GM23338 (cell line): ENCODE results near the gene MCCC1. TPM values are rescaled to one million over a fixed set of nuclear protein-coding genes. Genes with fewer than 3 reads are reported as not detected.

Source experiments
- ATAC-seq: fragments of 200-7000 bp; cut with Tn5 transposase; 3 replicates; pipeline ENCODE4 v1.9.1; 2020
- DNase-seq: peaks from one replicate; pipeline ENCODE4 v3.0.0-alpha.2; 2015; ENCODE audit warnings: low spot score
- H2AFZ ChIP-seq: fragments of 200-600 bp; sonication (generic); 2 replicates; pipeline ENCODE4 v1.8.0; 2016; ENCODE audit warnings: antibody characterized with exemption, mild to moderate bottlenecking, moderate library complexity
- H3F3A ChIP-seq: fragments of 200-600 bp; sonication (generic); replicated peaks from 2 replicates; pipeline ENCODE4 v1.8.0; 2017; ENCODE audit warnings: antibody characterized with exemption, mixed run types, low read depth
- H3K27ac ChIP-seq: fragments of 200-600 bp; sonication (generic); 2 replicates; pipeline ENCODE4 v1.6.1; 2016; ENCODE audit warnings: low read depth
- H3K27me3 ChIP-seq: fragments of 200-600 bp; sonication (generic); 2 replicates; pipeline ENCODE4 v1.8.0; 2016; ENCODE audit warnings: mild to moderate bottlenecking, mixed run types, moderate library complexity; ENCODE audit not compliant: insufficient read depth
- H3K36me3 ChIP-seq: fragments of 200-600 bp; sonication (generic); 2 replicates; pipeline ENCODE4 v1.8.0; 2016; ENCODE audit warnings: mild to moderate bottlenecking; ENCODE audit not compliant: insufficient read depth
- H3K4me1 ChIP-seq: fragments of 200-600 bp; sonication (generic); 2 replicates; pipeline ENCODE4 v1.8.0; 2016; ENCODE audit warnings: mild to moderate bottlenecking, moderate library complexity; ENCODE audit not compliant: insufficient read depth
- H3K4me2 ChIP-seq: fragments of 200-600 bp; sonication (generic); 2 replicates; pipeline ENCODE4 v1.7.1; 2017; ENCODE audit warnings: mixed run types
- H3K4me3 ChIP-seq: fragments of 200-600 bp; sonication (generic); 2 replicates; pipeline ENCODE4 v1.6.1; 2016; ENCODE audit warnings: mixed run types
- H3K79me2 ChIP-seq: fragments of 200-600 bp; sonication (generic); replicated peaks from 2 replicates; pipeline ENCODE4 v1.8.0; 2017; ENCODE audit warnings: mild to moderate bottlenecking; ENCODE audit not compliant: insufficient read depth
- H3K9me2 ChIP-seq: fragments of 200-600 bp; sonication (generic); 2 replicates; pipeline ENCODE4 v1.8.0; 2017; ENCODE audit not compliant: insufficient read depth
- H4K20me1 ChIP-seq: fragments of 200-600 bp; sonication (generic); replicated peaks from 2 replicates; pipeline ENCODE4 v1.8.0; 2017; ENCODE audit warnings: mild to moderate bottlenecking; ENCODE audit not compliant: insufficient read depth
- H3K27ac Mint-ChIP-seq: 2 replicates; pipeline ENCODE4 v1.8.0; 2020; ENCODE audit warnings: inconsistent platforms, mild to moderate bottlenecking, moderate library complexity, mixed read lengths
- H3K27me3 Mint-ChIP-seq: 3 replicates; pipeline ENCODE4 v1.8.0; 2022; ENCODE audit warnings: low read depth, mild to moderate bottlenecking, moderate library complexity, mixed read lengths, inconsistent platforms; ENCODE audit not compliant: insufficient read depth, poor library complexity
- H3K36me3 Mint-ChIP-seq: 3 replicates; pipeline ENCODE4 v1.8.0; 2021; ENCODE audit warnings: low read depth, mild to moderate bottlenecking, inconsistent platforms, moderate library complexity, mixed read lengths
- H3K4me1 Mint-ChIP-seq: 3 replicates; pipeline ENCODE4 v1.8.0; 2020; ENCODE audit warnings: mild to moderate bottlenecking, inconsistent platforms, mixed read lengths
- H3K4me3 Mint-ChIP-seq: 3 replicates; pipeline ENCODE4 v1.8.0; 2021; ENCODE audit warnings: moderate library complexity, mild to moderate bottlenecking, inconsistent platforms, mixed read lengths
- H3K9me3 Mint-ChIP-seq: 3 replicates; pipeline ENCODE4 v1.8.0; 2020; ENCODE audit warnings: moderate library complexity, mild to moderate bottlenecking, inconsistent platforms, mixed read lengths
- CREB1 ChIP-seq: fragments of 250-450 bp; sonication (Bioruptor Pico); IDR thresholded peaks from 2 replicates; pipeline ENCODE4 v1.5.0; 2020; ENCODE audit warnings: low read depth, mild to moderate bottlenecking, moderate library complexity
- EZH2 ChIP-seq: fragments of 200-600 bp; sonication (generic); IDR thresholded peaks from one replicate; pipeline ENCODE4 v1.8.0; 2017; ENCODE audit warnings: antibody characterized with exemption, mild to moderate bottlenecking, low read depth; ENCODE audit not compliant: unreplicated experiment
- EZH2phosphoT487 ChIP-seq: fragments of 200-600 bp; sonication (generic); IDR thresholded peaks from one replicate; pipeline ENCODE4 v1.8.1; 2018; ENCODE audit warnings: antibody characterized with exemption; ENCODE audit not compliant: unreplicated experiment
- JUNB ChIP-seq: IDR thresholded peaks from one replicate; pipeline ENCODE4 v1.6.1; 2016; ENCODE audit warnings: antibody characterized with exemption; ENCODE audit not compliant: unreplicated experiment
- NANOG ChIP-seq: IDR thresholded peaks from 2 replicates; pipeline ENCODE4 v1.6.1; 2016; ENCODE audit warnings: antibody characterized with exemption, borderline replicate concordance
- POLR2AphosphoS5 ChIP-seq: IDR thresholded peaks from 2 replicates; pipeline ENCODE4 v1.6.1; 2016; ENCODE audit warnings: antibody characterized with exemption, low read depth
- STAT1 ChIP-seq: IDR thresholded peaks from one replicate; pipeline ENCODE4 v1.6.1; 2016; ENCODE audit warnings: antibody characterized with exemption; ENCODE audit not compliant: unreplicated experiment
- ZNF114 ChIP-seq: fragments of 250-450 bp; sonication (Bioruptor Pico); IDR thresholded peaks from 2 replicates; pipeline ENCODE4 v1.5.0; 2020; ENCODE audit warnings: mild to moderate bottlenecking, moderate library complexity
- ZNF331 ChIP-seq: fragments of 250-450 bp; sonication (Bioruptor Pico); IDR thresholded peaks from 2 replicates; pipeline ENCODE4 v1.5.0; 2020; ENCODE audit warnings: low read depth, mild to moderate bottlenecking, moderate library complexity
- polyA plus RNA-seq: library from polyadenylated mRNA; unstranded; fragments of >200 nt; fragmentation: Nextera tagmentation; extraction: Ambion mirVana; gene quantifications from 2 replicates; pipeline ENCODE4 v1.2.1, GENCODE V29; 2016
- total RNA-seq: library from RNA; depleted of rRNA; stranded (reverse); fragments of >200 nt; shearing (Covaris generic); gene quantifications from 2 replicates; pipeline ENCODE4 v1.2.3, GENCODE V29; 2014
- TF ChIP-seq, protein P1 (sequence below): fragments of 250-450 bp; sonication (Bioruptor Pico); IDR thresholded peaks from 2 replicates; pipeline ENCODE4 v1.5.0; 2020; ENCODE audit warnings: mild to moderate bottlenecking, moderate library complexity
- TF ChIP-seq, protein P2 (sequence below), 2 experiments: fragments of 200-600 bp in 1 of 2; sonication (generic) in 1 of 2; conservative IDR thresholded peaks; 2 replicates each; pipeline versions ENCODE4 v1.5.1 to v1.6.1; 2016 to 2017; ENCODE audit warnings: antibody characterized with exemption in 2 of 2, low read depth in 2 of 2, mild to moderate bottlenecking in 2 of 2, moderate library complexity in 1 of 2
- TF ChIP-seq, protein P3 (sequence below): IDR thresholded peaks from one replicate; pipeline ENCODE4 v1.6.1; 2018; ENCODE audit warnings: antibody characterized with exemption; ENCODE audit not compliant: unreplicated experiment
- TF ChIP-seq, protein P4 (sequence below): IDR thresholded peaks from 2 replicates; pipeline ENCODE4 v1.6.1; 2016; ENCODE audit warnings: antibody characterized with exemption

Gene MCCC1
- total and polyA plus RNA-seq, 2 experiments from 2014 or later, result 20.2 to 24.2 TPM

DNA sequence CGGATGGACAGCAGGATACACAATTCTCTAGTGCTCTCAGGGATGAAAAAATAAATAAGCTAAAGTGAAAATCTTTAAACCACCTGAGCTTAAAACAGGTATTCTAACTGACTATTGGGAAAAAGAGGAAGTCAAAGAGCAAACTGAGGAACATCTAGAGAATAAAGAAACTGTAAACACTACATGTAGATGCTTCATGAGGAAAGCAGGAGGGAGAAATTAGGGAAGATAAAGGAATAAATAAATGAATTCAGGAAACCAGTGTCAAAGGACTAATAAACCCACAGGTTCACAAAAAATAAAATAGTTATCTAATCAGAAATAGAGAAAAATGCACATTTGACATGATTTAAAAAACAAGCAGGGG, 525 bp upstream of the MCCC1 start:
- no peaks in the 10 kb centered on the region for H3K27me3 ChIP-seq
- no peaks in the 10 kb centered on the region for H3K36me3 ChIP-seq
- no peak for ATAC-seq
- H3K79me2 ChIP-seq, result peaks cover 10% of the 10 kb centered on the region; the same call in 1 of the 2 replicates
- H3K4me1 ChIP-seq, result peaks cover 10% of the 10 kb centered on the region
- H3K27ac ChIP-seq, result peak overlapping the region; percentile 62
- no peak overlapping the region for H2AFZ ChIP-seq
- H3K4me2 ChIP-seq, result peak overlapping the region; percentile 37
- Mint-ChIP-seq H3K4me3 (peak overlapping the region; percentile 97), H3K36me3 (peaks cover 9% of the 10 kb centered on the region), H3K27ac (peak overlapping the region; percentile 94), H3K4me1 (peaks cover 24% of the 10 kb centered on the region), H3K27me3 (peaks cover 7% of the 10 kb centered on the region), H3K9me3 (peaks cover 4% of the 10 kb centered on the region; the same call in 1 of the 3 replicates)
- DNase-seq, result no peak
- TF ChIP-seq ZNF331 (CRISPR knock-in tag), result no peak
- no peak for TF ChIP-seq EZH2
- no peak for TF ChIP-seq EZH2phosphoT487
- no peak for TF ChIP-seq JUNB
- no peak for TF ChIP-seq CREB1
- TF ChIP-seq, protein P1, sequence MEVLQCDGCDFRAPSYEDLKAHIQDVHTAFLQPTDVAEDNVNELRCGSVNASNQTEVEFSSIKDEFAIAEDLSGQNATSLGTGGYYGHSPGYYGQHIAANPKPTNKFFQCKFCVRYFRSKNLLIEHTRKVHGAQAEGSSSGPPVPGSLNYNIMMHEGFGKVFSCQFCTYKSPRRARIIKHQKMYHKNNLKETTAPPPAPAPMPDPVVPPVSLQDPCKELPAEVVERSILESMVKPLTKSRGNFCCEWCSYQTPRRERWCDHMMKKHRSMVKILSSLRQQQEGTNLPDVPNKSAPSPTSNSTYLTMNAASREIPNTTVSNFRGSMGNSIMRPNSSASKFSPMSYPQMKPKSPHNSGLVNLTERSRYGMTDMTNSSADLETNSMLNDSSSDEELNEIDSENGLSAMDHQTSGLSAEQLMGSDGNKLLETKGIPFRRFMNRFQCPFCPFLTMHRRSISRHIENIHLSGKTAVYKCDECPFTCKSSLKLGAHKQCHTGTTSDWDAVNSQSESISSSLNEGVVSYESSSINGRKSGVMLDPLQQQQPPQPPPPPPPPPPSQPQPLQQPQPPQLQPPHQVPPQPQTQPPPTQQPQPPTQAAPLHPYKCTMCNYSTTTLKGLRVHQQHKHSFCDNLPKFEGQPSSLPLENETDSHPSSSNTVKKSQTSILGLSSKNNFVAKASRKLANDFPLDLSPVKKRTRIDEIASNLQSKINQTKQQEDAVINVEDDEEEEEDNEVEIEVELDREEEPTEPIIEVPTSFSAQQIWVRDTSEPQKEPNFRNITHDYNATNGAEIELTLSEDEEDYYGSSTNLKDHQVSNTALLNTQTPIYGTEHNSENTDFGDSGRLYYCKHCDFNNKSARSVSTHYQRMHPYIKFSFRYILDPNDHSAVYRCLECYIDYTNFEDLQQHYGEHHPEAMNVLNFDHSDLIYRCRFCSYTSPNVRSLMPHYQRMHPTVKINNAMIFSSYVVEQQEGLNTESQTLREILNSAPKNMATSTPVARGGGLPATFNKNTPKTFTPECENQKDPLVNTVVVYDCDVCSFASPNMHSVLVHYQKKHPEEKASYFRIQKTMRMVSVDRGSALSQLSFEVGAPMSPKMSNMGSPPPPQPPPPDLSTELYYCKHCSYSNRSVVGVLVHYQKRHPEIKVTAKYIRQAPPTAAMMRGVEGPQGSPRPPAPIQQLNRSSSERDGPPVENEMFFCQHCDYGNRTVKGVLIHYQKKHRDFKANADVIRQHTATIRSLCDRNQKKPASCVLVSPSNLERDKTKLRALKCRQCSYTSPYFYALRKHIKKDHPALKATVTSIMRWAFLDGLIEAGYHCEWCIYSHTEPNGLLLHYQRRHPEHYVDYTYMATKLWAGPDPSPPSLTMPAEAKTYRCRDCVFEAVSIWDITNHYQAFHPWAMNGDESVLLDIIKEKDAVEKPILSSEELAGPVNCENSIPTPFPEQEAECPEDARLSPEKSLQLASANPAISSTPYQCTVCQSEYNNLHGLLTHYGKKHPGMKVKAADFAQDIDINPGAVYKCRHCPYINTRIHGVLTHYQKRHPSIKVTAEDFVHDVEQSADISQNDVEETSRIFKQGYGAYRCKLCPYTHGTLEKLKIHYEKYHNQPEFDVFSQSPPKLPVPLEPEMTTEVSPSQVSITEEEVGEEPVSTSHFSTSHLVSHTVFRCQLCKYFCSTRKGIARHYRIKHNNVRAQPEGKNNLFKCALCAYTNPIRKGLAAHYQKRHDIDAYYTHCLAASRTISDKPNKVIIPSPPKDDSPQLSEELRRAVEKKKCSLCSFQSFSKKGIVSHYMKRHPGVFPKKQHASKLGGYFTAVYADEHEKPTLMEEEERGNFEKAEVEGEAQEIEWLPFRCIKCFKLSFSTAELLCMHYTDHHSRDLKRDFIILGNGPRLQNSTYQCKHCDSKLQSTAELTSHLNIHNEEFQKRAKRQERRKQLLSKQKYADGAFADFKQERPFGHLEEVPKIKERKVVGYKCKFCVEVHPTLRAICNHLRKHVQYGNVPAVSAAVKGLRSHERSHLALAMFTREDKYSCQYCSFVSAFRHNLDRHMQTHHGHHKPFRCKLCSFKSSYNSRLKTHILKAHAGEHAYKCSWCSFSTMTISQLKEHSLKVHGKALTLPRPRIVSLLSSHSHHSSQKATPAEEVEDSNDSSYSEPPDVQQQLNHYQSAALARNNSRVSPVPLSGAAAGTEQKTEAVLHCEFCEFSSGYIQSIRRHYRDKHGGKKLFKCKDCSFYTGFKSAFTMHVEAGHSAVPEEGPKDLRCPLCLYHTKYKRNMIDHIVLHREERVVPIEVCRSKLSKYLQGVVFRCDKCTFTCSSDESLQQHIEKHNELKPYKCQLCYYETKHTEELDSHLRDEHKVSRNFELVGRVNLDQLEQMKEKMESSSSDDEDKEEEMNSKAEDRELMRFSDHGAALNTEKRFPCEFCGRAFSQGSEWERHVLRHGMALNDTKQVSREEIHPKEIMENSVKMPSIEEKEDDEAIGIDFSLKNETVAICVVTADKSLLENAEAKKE, result no peak
- TF ChIP-seq ZNF114 (CRISPR knock-in tag), result no peak
- no peak for TF ChIP-seq POLR2AphosphoS5
- TF ChIP-seq STAT1, result no peak
- TF ChIP-seq, protein P2, sequence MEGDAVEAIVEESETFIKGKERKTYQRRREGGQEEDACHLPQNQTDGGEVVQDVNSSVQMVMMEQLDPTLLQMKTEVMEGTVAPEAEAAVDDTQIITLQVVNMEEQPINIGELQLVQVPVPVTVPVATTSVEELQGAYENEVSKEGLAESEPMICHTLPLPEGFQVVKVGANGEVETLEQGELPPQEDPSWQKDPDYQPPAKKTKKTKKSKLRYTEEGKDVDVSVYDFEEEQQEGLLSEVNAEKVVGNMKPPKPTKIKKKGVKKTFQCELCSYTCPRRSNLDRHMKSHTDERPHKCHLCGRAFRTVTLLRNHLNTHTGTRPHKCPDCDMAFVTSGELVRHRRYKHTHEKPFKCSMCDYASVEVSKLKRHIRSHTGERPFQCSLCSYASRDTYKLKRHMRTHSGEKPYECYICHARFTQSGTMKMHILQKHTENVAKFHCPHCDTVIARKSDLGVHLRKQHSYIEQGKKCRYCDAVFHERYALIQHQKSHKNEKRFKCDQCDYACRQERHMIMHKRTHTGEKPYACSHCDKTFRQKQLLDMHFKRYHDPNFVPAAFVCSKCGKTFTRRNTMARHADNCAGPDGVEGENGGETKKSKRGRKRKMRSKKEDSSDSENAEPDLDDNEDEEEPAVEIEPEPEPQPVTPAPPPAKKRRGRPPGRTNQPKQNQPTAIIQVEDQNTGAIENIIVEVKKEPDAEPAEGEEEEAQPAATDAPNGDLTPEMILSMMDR (conservative IDR thresholded peaks at IDR 0.05; ENCODE audit: low read depth in 2 of 2), result no peak
- TF ChIP-seq NANOG, result no peak
- TF ChIP-seq, protein P3, sequence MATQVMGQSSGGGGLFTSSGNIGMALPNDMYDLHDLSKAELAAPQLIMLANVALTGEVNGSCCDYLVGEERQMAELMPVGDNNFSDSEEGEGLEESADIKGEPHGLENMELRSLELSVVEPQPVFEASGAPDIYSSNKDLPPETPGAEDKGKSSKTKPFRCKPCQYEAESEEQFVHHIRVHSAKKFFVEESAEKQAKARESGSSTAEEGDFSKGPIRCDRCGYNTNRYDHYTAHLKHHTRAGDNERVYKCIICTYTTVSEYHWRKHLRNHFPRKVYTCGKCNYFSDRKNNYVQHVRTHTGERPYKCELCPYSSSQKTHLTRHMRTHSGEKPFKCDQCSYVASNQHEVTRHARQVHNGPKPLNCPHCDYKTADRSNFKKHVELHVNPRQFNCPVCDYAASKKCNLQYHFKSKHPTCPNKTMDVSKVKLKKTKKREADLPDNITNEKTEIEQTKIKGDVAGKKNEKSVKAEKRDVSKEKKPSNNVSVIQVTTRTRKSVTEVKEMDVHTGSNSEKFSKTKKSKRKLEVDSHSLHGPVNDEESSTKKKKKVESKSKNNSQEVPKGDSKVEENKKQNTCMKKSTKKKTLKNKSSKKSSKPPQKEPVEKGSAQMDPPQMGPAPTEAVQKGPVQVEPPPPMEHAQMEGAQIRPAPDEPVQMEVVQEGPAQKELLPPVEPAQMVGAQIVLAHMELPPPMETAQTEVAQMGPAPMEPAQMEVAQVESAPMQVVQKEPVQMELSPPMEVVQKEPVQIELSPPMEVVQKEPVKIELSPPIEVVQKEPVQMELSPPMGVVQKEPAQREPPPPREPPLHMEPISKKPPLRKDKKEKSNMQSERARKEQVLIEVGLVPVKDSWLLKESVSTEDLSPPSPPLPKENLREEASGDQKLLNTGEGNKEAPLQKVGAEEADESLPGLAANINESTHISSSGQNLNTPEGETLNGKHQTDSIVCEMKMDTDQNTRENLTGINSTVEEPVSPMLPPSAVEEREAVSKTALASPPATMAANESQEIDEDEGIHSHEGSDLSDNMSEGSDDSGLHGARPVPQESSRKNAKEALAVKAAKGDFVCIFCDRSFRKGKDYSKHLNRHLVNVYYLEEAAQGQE, result no peak
- TF ChIP-seq, protein P4, sequence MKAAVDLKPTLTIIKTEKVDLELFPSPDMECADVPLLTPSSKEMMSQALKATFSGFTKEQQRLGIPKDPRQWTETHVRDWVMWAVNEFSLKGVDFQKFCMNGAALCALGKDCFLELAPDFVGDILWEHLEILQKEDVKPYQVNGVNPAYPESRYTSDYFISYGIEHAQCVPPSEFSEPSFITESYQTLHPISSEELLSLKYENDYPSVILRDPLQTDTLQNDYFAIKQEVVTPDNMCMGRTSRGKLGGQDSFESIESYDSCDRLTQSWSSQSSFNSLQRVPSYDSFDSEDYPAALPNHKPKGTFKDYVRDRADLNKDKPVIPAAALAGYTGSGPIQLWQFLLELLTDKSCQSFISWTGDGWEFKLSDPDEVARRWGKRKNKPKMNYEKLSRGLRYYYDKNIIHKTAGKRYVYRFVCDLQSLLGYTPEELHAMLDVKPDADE, result no peak
- no peaks in the 10 kb centered on the region for H3F3A ChIP-seq
- H4K20me1 ChIP-seq, result no peaks in the 10 kb centered on the region
- peak overlapping the region; percentile 96 for H3K4me3 ChIP-seq
- no peaks in the 10 kb centered on the region for H3K9me2 ChIP-seq
